Measurements from ENCODE around the gene SERPINA1. TPM values are rescaled to one million over a fixed set of nuclear protein-coding genes. Genes with fewer than 3 reads are reported as not detected.

The SERPINA1 gene
- total RNA-seq, 1 experiment from 2014 or later: 4.9 TPM

DNA sequence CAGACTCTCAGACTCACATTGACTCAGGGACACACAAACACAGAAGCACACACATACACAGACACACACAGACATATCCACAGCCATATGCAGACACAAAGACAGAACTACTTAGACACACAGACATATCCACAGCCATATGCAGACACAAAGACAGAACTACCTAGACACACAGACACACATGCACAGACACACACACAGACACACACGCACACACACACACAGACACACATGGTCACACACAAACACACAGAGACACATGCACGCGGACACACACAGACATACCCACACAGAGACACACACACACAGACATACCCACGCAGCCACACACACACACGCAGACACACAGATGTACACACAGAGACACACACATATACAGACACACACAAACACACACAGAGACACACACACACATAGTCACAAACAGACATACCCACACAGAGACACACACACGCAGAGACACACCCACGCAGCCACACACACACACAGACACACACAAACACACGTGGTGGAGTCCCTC lies 25.7 kb downstream of the SERPINA1 start:
- in situ Hi-C loops (cut with HindIII; ENCODE audit: low pct_unique_long_range_greater_than_20kb, low sequenced_read_pairs): no loop called here
- H3K9me3 ChIP-seq (ENCODE audit: control insufficient read depth, insufficient read depth, low read depth, low read length): no peaks in the 10 kb centered on the region
- BruUV-seq (replicated peaks): no TSS peak
- no peaks in the 10 kb centered on the region for H3K4me1 ChIP-seq (ENCODE audit: control insufficient read depth, insufficient read depth, low read length)
- intact Hi-C loops (cut with micrococcal nuclease; ENCODE audit: unreplicated experiment): no loop called here
- no peak overlapping the region for H3K4me3 ChIP-seq (ENCODE audit: low read depth in 2 of 2, low read length in 2 of 2)
- no peak overlapping the region for H3K27ac ChIP-seq (ENCODE audit: low read length)
- DNase-seq (ENCODE audit: low read depth, low spot score) (no peak), ATAC-seq (no peak)
- H3K27me3 ChIP-seq (ENCODE audit: control insufficient read depth, insufficient read depth, low read length): no peaks in the 10 kb centered on the region
- ChIA-PET CTCF (no interaction called here), POLR2A (no interaction called here)
- TF ChIP-seq SIN3A (IDR thresholded peaks at IDR 0.05; ENCODE audit: borderline replicate concordance, insufficient read depth, low read depth, low read length): no peak
- TF ChIP-seq TCF7L2 (IDR thresholded peaks at IDR 0.05; ENCODE audit: low read depth, low read length): no peak
- TF ChIP-seq, protein P1, sequence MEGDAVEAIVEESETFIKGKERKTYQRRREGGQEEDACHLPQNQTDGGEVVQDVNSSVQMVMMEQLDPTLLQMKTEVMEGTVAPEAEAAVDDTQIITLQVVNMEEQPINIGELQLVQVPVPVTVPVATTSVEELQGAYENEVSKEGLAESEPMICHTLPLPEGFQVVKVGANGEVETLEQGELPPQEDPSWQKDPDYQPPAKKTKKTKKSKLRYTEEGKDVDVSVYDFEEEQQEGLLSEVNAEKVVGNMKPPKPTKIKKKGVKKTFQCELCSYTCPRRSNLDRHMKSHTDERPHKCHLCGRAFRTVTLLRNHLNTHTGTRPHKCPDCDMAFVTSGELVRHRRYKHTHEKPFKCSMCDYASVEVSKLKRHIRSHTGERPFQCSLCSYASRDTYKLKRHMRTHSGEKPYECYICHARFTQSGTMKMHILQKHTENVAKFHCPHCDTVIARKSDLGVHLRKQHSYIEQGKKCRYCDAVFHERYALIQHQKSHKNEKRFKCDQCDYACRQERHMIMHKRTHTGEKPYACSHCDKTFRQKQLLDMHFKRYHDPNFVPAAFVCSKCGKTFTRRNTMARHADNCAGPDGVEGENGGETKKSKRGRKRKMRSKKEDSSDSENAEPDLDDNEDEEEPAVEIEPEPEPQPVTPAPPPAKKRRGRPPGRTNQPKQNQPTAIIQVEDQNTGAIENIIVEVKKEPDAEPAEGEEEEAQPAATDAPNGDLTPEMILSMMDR (IDR thresholded peaks at IDR 0.05): no peak
- TF ChIP-seq POLR2AphosphoS5 (IDR thresholded peaks at IDR 0.05; ENCODE audit: low read depth, low read length): no peak
- TF ChIP-seq, protein P2, sequence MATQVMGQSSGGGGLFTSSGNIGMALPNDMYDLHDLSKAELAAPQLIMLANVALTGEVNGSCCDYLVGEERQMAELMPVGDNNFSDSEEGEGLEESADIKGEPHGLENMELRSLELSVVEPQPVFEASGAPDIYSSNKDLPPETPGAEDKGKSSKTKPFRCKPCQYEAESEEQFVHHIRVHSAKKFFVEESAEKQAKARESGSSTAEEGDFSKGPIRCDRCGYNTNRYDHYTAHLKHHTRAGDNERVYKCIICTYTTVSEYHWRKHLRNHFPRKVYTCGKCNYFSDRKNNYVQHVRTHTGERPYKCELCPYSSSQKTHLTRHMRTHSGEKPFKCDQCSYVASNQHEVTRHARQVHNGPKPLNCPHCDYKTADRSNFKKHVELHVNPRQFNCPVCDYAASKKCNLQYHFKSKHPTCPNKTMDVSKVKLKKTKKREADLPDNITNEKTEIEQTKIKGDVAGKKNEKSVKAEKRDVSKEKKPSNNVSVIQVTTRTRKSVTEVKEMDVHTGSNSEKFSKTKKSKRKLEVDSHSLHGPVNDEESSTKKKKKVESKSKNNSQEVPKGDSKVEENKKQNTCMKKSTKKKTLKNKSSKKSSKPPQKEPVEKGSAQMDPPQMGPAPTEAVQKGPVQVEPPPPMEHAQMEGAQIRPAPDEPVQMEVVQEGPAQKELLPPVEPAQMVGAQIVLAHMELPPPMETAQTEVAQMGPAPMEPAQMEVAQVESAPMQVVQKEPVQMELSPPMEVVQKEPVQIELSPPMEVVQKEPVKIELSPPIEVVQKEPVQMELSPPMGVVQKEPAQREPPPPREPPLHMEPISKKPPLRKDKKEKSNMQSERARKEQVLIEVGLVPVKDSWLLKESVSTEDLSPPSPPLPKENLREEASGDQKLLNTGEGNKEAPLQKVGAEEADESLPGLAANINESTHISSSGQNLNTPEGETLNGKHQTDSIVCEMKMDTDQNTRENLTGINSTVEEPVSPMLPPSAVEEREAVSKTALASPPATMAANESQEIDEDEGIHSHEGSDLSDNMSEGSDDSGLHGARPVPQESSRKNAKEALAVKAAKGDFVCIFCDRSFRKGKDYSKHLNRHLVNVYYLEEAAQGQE (IDR thresholded peaks at IDR 0.05; ENCODE audit: insufficient read depth in 1 of 2, low read depth in 2 of 2, low read length in 1 of 2): no peak
- H3K36me3 ChIP-seq (ENCODE audit: control insufficient read depth, insufficient read depth, low read length): no peaks in the 10 kb centered on the region

DNA sequence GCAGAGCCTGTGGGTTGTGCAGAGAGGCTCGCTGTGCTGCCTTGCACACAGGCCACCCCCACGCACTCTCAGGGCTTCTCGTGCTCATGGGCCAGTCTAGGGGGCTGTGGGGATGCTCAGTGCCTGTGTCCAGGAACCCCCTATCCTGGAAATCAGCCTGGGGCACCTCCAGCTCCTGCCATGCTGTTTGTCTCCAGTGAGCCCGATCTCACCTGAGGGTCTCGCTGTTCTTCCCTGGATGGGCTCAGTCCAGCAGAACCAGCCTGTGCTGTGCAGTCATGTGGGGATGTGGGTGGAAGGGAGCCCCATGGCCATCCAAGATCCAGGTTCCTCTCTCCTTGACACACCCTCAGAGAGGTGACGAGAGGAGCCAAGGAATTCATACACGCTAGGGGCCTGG lies 26.7 kb downstream of the SERPINA1 start:
- TF ChIP-seq TCF7L2 (IDR thresholded peaks at IDR 0.05; ENCODE audit: low read depth, low read length): no peak
- TF ChIP-seq, protein P2 (IDR thresholded peaks at IDR 0.05; ENCODE audit: insufficient read depth in 1 of 2, low read depth in 2 of 2, low read length in 1 of 2): no peak
- TF ChIP-seq POLR2AphosphoS5 (IDR thresholded peaks at IDR 0.05; ENCODE audit: low read depth, low read length): no peak
- TF ChIP-seq, protein P1 (IDR thresholded peaks at IDR 0.05): no peak
- TF ChIP-seq SIN3A (IDR thresholded peaks at IDR 0.05; ENCODE audit: borderline replicate concordance, insufficient read depth, low read depth, low read length): no peak
- ChIA-PET POLR2A (no interaction called here), CTCF (no interaction called here)
- H3K27ac ChIP-seq (ENCODE audit: low read length): no peak overlapping the region
- DNase-seq (ENCODE audit: low read depth, low spot score) (no peak), ATAC-seq (no peak)
- no peaks in the 10 kb centered on the region for H3K36me3 ChIP-seq (ENCODE audit: control insufficient read depth, insufficient read depth, low read length)
- in situ Hi-C loops (cut with HindIII; ENCODE audit: low pct_unique_long_range_greater_than_20kb, low sequenced_read_pairs): no loop called here
- intact Hi-C loops (cut with micrococcal nuclease; ENCODE audit: unreplicated experiment): no loop called here
- no peak overlapping the region for H3K4me3 ChIP-seq (ENCODE audit: low read depth in 2 of 2, low read length in 2 of 2)
- BruUV-seq (replicated peaks): no TSS peak
- H3K9me3 ChIP-seq (ENCODE audit: control insufficient read depth, insufficient read depth, low read depth, low read length): no peaks in the 10 kb centered on the region
- no peaks in the 10 kb centered on the region for H3K4me1 ChIP-seq (ENCODE audit: control insufficient read depth, insufficient read depth, low read length)
- no peaks in the 10 kb centered on the region for H3K27me3 ChIP-seq (ENCODE audit: control insufficient read depth, insufficient read depth, low read length)

All from Panc1 (cell line).